ENCODE data around the gene ROPN1B.
A peak's percentile ranks its signal among the peaks of the same experiment; 100 is the strongest.
"Not testable (repeated sequence)": the region's sequence is repeated elsewhere in the genome, so short reads cannot be mapped to it uniquely, and the experiment has no call there.

Gene ROPN1B

DNA sequence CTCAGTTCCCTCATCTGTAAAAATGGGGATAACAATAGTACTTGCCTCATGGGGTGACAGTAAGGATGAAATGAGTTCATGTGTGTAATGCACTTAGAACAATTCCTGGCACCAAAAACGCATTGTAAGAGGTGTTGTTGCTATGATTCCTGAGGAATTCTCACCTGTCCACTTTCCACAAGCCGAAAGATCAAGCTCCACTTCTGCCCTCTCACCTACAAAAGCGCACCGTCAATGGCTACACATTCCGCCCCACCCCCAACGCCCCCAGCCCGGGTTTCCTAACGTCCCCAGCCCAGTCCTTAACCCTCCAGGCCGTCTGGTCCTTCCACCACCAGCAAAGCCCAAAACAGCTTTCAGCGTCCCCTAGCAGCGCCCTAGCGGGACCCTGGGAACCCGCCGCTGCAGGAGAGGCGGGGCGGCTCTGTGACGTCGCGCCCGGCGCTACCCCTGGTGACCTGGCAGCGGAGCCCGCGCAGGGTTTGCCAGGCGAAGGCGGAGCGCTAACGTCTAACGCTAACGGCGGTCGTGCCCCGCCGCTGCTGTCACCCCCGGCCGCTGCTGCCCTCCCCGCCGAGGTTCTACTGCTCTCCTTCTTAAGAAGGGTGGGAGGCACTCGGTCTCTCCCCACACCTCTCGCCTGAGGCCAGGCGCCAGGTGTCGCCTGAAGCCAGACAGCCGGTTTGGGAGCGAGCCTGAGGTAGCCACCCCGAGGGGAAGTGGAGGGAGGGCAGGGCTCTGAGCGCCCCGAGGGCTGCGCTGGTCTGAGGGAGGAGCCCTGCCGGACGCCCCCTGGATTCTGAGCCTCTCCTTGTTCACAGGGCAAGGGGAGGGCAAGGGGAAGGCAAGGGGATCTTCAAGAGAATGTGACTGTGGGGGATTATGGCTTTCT is at the start of gene ROPN1B:
Gene ROPN1B, plus strand, starts transcription at position 478 of the 892 bp plus-strand sequence. CDS start 2,877 bp downstream, outside the sequence.
- DNase-seq, result not testable (repeated sequence)

DNA sequence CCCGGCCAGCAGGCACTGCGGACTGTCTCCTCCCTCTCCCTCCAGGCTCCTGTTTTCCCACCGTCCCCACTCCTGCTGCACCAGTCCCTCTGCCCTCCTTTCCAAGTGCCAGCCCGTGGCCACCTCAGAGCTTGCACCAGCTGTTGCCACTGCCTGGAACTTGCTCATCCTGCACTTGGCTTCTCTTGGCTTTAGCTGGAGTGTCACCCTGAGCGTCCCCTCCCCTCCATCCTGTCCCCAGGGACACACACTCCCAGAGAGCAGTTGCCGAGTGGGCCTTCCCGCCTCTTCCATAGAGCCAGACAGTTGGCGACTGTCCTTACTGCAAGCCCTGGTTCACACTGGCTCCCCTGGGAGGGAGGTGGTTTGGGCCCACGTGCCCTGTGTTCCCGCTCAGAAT is 48.8 kb upstream of the ROPN1B start:
- not testable (repeated sequence) for DNase-seq

DNA sequence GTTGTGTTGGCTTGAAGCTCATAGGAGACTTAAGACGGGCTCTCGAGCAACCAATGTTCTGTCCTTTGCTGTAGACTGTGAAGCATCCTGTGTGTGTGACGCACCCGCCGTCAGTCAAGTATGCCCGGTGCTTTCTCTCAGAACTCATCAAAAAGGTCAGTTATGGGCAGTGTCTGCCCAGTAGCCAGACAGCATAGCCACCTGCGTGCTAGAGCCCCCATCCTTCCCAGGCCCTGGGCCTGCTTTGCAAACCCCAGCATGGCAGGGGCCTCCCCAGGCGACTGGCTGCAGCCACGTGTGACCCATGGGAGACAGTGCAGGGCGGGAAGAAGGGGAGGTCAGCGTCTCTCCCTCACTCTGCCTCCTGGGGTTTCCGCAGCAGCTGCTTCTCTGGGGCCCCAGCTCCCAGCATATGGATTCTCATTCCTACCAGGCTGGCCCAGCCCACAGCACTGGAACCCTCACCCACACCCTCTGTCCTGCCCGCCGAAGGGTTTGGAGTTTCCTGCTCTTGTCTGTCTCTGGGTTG is 48.2 kb upstream of the ROPN1B start:
- DNase-seq, result not testable (repeated sequence)

DNA sequence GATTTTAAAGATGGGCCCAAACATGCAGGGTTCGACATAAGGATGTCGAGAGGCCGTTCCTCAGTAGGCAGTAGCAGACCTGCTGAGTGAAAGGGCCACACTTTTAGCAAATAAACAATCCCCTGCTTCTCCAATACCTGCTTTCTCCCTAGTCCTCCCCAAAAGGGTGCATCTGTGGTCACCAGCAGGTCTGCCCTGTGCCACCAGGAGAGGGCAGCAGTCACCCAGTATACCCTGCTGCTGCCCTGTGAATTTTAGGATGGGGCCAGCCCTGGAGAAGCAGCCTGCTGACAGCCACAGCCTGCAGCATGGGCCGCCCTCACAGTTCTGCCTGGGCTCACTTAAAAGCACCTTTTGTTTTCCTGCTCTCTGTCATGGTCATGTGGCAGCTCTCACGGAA is 47.3 kb upstream of the ROPN1B start:
- peak; percentile 4 for DNase-seq

DNA sequence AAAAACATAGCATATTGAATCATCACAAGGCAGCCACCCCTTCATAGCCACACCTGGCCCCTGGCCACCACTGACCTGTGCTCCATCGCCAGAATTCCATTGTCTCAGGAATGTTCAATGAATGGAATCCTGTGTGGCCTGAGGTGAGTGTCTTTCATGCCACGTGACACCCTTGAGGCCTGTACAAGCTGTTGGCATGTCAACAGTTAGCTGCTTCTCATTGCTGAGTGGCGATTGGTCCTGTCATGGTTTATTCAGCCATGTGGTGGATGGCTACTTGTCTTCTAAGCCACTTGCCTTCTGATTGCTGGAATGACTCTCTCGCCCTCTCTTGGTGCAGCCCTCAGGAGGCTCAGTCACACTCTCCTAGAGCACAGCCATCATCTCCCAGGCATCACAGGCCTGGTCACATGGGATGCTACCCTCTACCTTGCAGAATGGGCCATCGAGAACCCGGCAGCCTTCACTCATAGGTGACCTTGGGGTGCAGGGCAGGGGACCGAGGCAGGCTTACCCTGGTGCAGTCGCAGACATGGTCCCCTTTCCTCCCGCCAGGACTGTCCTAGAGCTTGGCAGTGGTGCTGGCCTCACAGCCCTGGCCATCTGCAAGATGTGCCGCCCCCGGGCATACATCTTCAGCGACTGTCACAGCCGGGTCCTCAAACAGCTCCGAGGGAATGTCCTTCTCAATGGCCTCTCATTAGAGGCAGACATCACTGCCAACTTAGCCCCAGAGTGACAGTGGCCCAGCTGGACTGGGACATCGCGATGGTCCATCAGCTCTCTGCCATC is 45.5 kb upstream of the ROPN1B start:
- DNase-seq, result not testable (repeated sequence)

DNA sequence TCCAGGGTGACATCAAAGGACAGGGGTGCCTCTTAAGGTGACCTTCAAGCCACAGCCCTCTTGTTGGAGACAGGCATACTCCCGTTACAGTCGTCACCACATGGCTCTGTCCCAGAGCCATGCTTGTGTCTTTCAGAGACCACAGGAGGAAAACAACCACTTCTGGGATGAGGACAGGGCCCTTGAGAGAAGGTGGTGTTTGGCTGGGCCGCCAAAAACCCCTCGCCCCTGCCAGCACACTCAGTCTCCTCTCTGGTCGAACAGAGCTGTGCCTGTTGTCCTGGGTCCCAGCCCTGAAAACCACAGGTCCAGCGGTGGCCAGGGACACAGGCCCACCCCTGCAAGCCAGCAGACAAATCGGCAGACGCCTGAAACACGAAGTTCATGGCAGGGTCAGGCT is 44.7 kb upstream of the ROPN1B start:
- not testable (repeated sequence) for DNase-seq

DNA sequence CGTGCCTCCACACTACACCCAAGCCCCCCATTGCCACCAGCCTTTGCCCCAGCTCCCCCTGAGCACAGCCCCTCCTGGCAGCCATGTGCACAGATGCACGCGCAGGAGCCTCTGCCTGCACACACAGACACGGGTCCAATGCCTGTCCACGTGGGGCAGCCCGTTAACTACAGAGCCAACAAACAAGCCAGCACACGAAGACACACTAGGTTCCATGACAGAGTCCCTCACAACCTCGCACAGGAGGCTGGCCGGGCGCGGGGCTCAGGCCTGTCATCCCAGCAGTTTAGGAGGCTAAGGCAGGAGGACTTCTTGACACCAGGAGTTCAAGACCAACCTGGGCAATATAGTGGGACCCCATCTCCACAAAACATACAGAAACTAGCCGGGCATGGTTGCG is 43.3 kb upstream of the ROPN1B start:
- not testable (repeated sequence) for DNase-seq

DNA sequence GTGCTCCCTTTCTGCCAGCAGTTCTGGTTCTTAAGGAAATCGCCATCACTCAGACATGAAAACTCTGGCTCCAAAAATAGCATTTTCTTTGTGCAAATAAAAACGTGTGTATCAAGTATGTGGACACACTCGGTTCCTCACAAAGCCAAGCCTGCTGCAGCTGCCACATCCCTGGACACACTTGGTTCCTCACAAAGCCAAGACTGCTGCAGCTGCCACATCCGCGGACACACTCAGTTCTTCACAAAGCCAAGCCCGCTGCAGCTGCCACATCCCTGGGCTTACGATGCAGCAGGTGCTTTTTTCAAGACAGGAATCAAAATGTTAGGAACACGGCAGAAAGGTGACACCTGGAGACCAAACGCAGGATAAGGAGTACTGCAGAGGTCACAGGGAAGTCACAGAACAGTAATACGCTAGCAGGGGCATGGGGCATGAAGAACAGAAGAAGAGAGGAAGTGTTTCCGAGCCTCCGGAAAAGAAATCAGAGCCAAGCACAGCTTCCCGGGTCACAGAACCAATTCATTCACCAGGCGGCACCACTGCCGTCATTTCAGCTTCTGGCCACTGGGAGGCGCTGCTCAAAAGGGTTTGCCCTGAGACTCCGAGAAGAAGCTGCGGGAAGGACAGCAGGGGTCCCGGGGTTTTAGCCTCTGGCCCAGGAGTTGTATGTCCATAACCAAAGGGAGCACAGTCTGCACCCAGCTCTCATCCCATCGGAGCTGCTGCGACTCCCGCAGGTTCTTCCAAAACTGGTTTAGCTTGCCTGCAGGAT is 40.0 kb upstream of the ROPN1B start:
- DNase-seq, result not testable (repeated sequence)

DNA sequence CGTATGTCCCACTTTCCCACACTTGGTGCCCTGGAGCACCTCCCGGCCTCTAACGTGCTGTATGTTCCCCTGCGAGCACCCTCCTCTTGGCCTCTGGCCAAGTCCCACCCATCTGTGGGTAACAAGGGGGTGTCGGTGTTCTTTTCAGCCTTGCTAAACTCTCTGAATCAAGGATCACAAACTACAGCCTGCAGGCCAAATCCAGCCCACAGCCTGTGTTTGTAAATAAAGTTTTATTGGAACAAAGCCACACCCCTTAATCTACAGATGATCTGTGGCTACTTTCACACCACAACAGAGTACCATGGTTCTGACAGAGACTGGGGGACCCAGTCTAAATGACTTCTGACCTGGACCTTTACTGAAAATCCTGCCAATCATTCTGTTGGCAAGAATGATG is 39.2 kb upstream of the ROPN1B start:
- DNase-seq, result not testable (repeated sequence)

DNA sequence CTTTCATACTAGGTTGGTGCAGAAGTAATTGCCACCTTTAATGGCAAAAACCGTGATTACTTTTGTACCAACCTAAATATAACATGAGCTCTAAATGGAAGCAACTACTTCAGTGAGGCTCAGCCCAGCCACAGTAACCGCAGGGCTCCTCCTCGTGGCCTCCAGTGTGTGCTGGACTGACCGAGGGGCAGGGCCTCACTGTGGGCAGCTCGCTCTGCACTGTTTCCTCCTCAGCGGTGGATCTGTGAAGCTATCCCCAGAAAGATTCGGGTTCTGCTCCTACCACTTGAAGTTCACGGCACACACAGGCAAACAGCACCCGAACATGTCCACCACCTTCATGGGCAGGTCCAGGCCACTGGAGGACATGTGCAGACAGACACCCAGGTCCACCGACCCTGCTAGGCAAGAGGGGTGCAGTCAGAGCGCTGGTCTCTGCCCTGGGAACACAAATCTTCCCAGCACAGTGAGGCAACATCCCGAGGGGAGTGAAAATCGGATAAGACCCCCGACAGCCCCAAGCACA is 37.6 kb upstream of the ROPN1B start:
- not testable (repeated sequence) for DNase-seq

DNA sequence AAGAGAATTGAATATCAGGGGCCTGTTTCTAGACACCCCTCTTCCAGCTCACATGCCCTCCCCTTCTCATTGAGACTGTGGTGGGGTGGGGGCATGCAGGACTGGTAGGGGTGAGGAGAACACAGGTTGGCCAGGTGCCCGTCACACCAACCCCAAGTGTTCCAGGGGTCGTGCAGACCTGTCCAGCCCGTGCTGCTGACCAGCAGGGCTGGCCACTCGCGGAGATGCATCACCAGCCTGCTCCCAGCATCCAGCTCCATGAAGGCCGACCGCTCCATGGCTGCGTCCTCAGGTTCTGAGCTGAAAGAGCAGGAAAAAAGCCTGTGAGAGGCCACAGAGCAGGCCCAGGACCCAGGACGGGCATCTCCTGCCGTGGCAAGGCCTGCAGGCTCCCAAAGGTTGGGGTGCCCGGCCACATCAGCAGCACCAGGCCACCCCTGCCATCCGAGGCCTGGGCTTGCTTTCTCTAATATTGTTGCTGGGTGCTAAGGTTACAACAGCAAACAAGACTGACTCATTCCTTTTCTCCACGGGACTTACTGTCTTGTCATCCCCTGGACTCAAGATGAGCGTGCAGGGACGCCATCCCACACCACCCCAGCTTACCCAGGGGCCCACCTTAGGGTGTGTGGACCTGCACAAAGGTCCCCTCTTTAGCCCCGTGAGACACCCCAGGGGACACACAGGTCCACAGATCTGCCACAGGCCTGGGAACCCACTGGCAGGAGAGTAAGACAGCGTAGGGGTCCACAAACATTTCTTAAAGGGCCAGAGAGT is 35.4 kb upstream of the ROPN1B start:
- not testable (repeated sequence) for DNase-seq

DNA sequence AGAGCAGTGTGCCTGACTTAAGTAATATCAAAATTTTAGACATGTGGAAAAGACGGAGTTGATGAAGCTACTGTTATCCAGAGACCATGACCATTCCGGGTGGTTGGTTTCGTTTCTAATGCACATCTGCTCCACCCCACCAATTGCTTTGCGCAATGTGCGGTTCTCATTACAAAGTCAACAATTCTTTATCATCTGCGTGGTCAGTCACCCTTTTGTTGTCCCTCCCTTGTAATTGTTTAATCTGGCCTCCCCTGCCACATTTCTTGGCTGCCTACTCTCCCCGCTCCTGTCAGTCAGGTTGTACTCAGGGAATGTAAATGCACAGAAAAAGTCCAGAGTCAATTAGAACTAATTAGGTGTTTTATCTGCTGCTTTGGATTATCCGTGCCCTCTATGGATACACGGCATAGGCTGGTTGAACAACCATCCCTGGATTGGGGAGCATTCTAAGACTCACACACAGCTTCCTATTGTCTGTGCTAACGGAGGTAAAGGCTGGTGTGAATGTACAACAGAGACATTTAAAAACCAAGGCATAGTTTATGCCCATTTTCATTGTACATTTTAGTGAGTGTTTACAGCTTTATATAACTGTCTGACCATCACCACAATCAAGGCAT is 33.6 kb upstream of the ROPN1B start:
- peak; percentile 4 for DNase-seq

DNA sequence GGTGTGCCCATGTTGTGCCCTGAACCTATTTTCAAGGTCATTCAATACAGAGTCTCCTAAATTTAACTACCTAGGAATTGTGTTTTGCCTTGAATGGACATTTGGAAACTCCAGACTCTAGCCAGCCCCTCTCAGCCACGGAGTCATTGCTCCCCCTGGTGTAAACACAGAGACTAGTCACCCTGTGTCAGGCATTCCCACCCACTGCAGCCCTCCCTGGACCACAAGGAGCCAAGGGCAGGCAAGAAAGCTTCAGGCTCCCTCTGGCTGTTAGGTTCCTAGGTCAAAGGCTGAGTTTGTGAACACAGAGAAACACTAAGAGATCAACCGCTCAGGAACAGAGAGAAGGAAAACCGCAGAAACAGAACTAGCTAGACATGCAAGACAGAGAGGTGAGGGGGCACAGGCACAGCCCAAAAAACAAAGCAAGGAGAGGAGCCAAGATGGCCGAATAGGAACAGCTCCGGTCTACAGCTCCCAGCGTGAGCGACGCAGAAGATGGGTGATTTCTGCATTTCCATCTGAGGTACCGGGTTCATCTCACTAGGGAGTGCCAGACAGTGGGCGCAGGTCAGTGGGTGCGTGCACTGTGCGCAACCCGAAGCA is 32.7 kb upstream of the ROPN1B start:
- not testable (repeated sequence) for DNase-seq

DNA sequence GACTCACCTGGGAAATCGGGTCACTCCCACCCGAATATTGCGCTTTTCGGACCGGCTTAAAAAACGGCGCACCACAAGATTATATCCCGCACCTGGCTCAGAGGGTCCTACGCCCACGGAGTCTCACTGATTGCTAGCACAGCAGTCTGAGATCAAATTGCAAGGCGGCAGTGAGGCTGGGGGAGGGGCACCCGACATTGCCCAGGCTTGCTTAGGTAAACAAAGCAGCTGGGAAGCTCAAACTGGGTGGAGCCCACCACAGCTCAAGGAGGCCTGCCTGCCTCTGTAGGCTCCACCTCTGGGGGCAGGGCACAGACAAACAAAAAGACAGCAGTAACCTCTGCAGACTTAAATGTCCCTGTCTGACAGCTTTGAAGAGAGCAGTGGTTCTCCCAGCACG is 32.1 kb upstream of the ROPN1B start:
- not testable (repeated sequence) for DNase-seq

DNA sequence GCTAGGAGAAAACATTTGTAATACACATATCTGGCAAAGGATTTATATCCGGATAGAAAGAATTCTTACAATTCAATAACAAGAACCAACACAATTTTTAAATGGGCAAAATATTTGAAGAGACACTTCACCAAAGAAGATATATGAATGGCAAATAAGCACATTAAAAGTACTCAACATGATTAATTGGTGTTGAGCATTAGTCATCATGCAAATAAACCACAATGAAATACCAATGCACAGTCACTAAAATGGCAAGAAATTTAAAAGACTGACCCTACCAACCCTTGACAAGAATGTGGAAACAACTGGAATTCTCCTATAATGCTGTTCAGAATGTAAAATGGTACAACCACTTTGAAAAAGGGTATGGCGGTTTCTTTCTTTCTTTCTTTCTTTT is 21.2 kb upstream of the ROPN1B start:
- DNase-seq, result not testable (repeated sequence)

DNA sequence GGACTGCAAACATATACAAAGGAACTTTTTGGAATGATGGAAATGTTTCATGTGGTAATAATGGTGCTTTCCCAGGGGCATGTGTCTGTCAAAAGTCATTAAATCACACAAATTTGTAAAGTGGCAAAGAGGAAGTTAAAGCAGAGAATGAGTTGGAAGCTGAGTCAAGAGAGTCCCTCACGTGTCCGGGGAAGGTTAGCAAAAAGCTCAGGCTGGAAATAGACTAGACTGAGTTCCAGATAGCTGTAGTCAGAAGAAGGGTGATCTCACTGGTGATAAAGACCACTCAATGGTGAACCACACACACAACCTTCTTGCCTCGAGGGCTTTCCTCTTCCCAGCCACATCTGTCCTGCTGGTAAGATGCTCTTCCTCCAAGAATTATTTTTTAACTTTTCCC is 20.1 kb upstream of the ROPN1B start:
- not testable (repeated sequence) for DNase-seq

DNA sequence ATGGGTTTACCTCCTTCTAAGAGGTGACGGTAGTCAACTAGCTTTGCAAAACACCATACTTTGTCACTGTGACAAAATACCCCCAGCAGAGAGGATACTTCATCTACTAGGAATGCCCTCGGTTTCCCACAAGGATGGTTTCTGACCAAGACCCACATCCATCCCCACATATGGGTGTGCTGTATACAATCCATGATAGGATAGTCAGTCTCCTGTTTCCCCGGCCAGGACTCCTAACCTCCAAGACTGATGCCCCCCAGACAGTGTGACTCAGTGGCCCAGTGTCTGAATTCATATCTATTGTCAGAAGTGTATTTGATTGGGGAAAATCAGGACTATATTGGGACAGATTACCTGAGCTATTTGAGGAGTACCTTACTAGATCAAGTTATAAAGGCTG is 17.8 kb upstream of the ROPN1B start:
- DNase-seq, result not testable (repeated sequence)

DNA sequence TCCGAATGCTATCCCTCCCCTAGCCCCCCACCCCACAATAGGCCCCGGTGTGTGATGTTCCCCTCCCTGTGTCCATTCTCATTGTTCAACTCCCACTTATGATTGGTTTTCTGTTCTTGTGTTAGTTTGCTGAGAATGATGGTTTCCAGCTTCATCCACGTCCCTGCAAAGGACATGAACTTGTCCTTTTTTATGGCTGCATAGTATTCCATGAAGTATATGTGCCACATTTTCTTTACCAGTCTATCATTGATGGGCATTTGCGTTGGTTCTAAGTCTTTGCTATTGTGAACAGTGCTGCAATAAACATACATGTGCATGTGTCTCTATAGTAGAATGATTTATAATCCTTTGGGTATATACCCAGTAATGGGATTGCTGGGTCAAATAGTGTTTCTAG is 12.0 kb upstream of the ROPN1B start:
- DNase-seq, result not testable (repeated sequence)

DNA sequence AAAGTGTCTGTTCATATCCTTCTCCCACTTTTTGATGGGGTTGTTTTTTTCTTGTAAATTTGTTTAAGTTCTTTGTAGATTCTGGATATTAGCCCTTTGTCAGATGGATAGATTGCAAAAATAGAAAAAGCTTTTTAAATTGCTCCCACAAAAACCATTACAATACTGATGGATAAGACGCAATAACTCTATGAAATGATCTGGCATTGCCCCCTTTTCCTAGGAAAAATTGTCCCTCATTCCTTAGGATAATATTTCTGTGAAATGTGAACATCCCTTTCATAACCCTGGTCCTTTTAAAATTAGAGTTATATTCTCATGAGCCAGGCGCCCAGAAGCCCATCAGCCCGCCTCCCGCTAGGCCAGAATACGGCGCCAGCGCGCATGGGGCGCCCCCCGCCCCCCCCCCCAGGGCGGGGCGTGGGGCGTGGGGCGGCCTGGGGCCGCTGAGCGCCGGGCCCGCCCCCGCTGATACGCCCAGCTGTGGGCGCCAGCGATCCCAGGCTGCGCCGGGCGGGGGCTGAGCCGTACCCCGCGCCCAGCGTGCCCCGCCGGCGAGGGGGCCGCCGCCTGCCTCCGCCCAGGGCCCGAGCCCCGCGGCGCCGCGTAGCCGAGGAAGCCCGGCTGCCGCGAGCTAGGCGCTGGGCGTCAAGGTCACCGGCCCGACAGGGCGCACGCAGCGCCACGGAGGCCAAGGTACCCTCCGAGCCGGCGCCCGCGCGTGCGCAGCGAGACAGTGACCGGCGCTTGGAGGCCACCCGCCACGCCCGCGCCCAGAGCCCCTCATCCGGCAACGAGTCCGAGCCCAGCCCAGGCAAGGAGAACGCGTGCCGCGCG is 11.1 kb upstream of the ROPN1B start:
- no peak for DNase-seq

Data from NCI-H69 (cell line).